SK-N-SH (cell line): Measurements from ENCODE around the gene MYBPH. TPM values are rescaled to one million over a fixed set of nuclear protein-coding genes. Genes with fewer than 3 reads are reported as not detected.

ENCODE experiments used
- CTCF ChIA-PET: fragments of 300-600, 350-600 bp; formaldehyde crosslinking; extraction: SDS; loops from one replicate; lab custom pipeline; 2021; lab: Yijun Ruan, JAX
- POLR2A ChIA-PET: fragments of 350-600 bp; sonication (Branson Sonifier 250); formaldehyde crosslinking; extraction: SDS; loops from one replicate; lab custom pipeline; 2020; ENCODE audit warnings: antibody characterized with exemption, inconsistent platforms; lab: Yijun Ruan, JAX
- DNase-seq: peaks from one replicate; pipeline ENCODE4 v3.0.0; 2012
- H2AFZ ChIP-seq: fragments of 200-600 bp; sonication (generic); 2 replicates; pipeline ENCODE4 v1.8.1; 2016; ENCODE audit warnings: antibody characterized with exemption, mild to moderate bottlenecking, low read depth
- H3F3A ChIP-seq: fragments of 200-600 bp; sonication (generic); replicated peaks from 2 replicates; pipeline ENCODE3; 2016; ENCODE audit warnings: antibody characterized with exemption, mild to moderate bottlenecking; ENCODE audit not compliant: insufficient read depth
- H3K27ac ChIP-seq, 2 experiments: fragments of 200-500 bp in 1 of 2; fragments of 200-600 bp in 1 of 2; sonication (Bioruptor generic) in 1 of 2; sonication (generic), shearing (Covaris generic) in 1 of 2; 2 replicates each; pipeline versions ENCODE4 v1.5.1 to v1.6.1; 2014 to 2016; ENCODE audit warnings: low read depth in 2 of 2, inconsistent platforms in 1 of 2, low read length in 1 of 2, mild to moderate bottlenecking in 1 of 2, mixed read lengths in 1 of 2
- H3K27me3 ChIP-seq: fragments of 200-600 bp; sonication (generic), shearing (Covaris generic); 2 replicates; pipeline ENCODE4 v1.6.1; 2016; ENCODE audit warnings: mixed run types; ENCODE audit not compliant: insufficient read depth
- H3K36me3 ChIP-seq, 2 experiments: fragments of 200-500 bp in 1 of 2; fragments of 200-600 bp in 1 of 2; sonication (Bioruptor generic) in 1 of 2; sonication (generic) in 1 of 2; replicated peaks in 1 of 2; 2 replicates each; pipeline versions ENCODE3 to v1.5.1; 2014 to 2016; ENCODE audit warnings: low read length in 1 of 2, mild to moderate bottlenecking in 1 of 2; ENCODE audit not compliant: insufficient read depth in 2 of 2, control insufficient read depth in 1 of 2
- H3K4me1 ChIP-seq, 2 experiments: fragments of 200-500 bp in 1 of 2; fragments of 200-600 bp in 1 of 2; sonication (Bioruptor generic) in 1 of 2; sonication (generic), shearing (Covaris generic) in 1 of 2; 2 replicates each; pipeline versions ENCODE4 v1.5.1 to v1.6.1; 2014 to 2016; ENCODE audit warnings: low read depth in 1 of 2, low read length in 1 of 2, mixed run types in 1 of 2; ENCODE audit not compliant: insufficient read depth in 2 of 2, control insufficient read depth in 1 of 2
- H3K4me2 ChIP-seq: fragments of 200-600 bp; sonication (generic), shearing (Covaris generic); 2 replicates; pipeline ENCODE4 v1.6.1; 2017; ENCODE audit warnings: mixed run types
- H3K4me3 ChIP-seq, 2 experiments: fragments of 200-500 bp in 1 of 2; fragments of 200-600 bp in 1 of 2; sonication (Bioruptor generic) in 1 of 2; sonication (generic), shearing (Covaris generic) in 1 of 2; 2 replicates each; pipeline versions ENCODE4 v1.5.1 to v1.8.1; 2014 to 2016; ENCODE audit warnings: low read depth in 2 of 2, inconsistent platforms in 1 of 2, low read length in 1 of 2, mild to moderate bottlenecking in 1 of 2, mixed read lengths in 1 of 2, moderate library complexity in 1 of 2
- H3K79me2 ChIP-seq: fragments of 200-600 bp; sonication (generic); 2 replicates; pipeline ENCODE4 v1.8.1; 2017; ENCODE audit warnings: mild to moderate bottlenecking; ENCODE audit not compliant: insufficient read depth
- H3K9ac ChIP-seq: fragments of 200-600 bp; sonication (generic); 2 replicates; pipeline ENCODE4 v1.6.1; 2017; ENCODE audit warnings: mixed run types
- H3K9me2 ChIP-seq: fragments of 200-600 bp; sonication (generic); 2 replicates; pipeline ENCODE4 v1.6.1; 2017; ENCODE audit warnings: mixed run types
- H3K9me3 ChIP-seq: fragments of 200-600 bp; sonication (generic); 2 replicates; pipeline ENCODE4 v1.6.1; 2017; ENCODE audit warnings: mixed run types, mild to moderate bottlenecking, moderate library complexity
- H4K20me1 ChIP-seq: fragments of 200-600 bp; sonication (generic); 2 replicates; pipeline ENCODE4 v1.6.1; 2017; ENCODE audit warnings: mild to moderate bottlenecking, mixed run types; ENCODE audit not compliant: insufficient read depth
- ELF1 ChIP-seq: IDR thresholded peaks from 2 replicates; pipeline ENCODE4 v1.4.0; 2012
- EP300 ChIP-seq, 2 experiments: IDR thresholded peaks; 2 replicates each; pipeline versions ENCODE4 v1.4.0 to v1.6.1; 2012; ENCODE audit warnings: borderline replicate concordance in 1 of 2, low read depth in 1 of 2, low read length in 1 of 2
- EZH2phosphoT487 ChIP-seq: fragments of 200-600 bp; sonication (generic); IDR thresholded peaks from 2 replicates; pipeline ENCODE4 v1.6.1; 2017; ENCODE audit warnings: low read depth, mixed run types, mild to moderate bottlenecking, antibody characterized with exemption, moderate library complexity, borderline replicate concordance
- FOSL2 ChIP-seq: IDR thresholded peaks from 2 replicates; pipeline ENCODE4 v1.4.0; 2012; ENCODE audit warnings: low read depth, mild to moderate bottlenecking, moderate library complexity, borderline replicate concordance
- FOXJ3 ChIP-seq: sonication (generic); formaldehyde crosslinking; IDR thresholded peaks from 2 replicates; pipeline ENCODE4 v1.5.1; 2020; ENCODE audit warnings: mild to moderate bottlenecking, missing genetic modification reagents
- GABPA ChIP-seq: IDR thresholded peaks from 2 replicates; pipeline ENCODE4 v1.4.0; 2012; ENCODE audit warnings: low read depth, mild to moderate bottlenecking
- IRF3 ChIP-seq: fragments of 150-350 bp; IDR thresholded peaks from 2 replicates; pipeline ENCODE4 v1.6.1; 2016; ENCODE audit warnings: mild to moderate bottlenecking, low read depth, low read length
- JUND ChIP-seq: IDR thresholded peaks from 2 replicates; pipeline ENCODE4 v1.4.0; 2012
- MEF2A ChIP-seq: IDR thresholded peaks from 2 replicates; pipeline ENCODE4 v1.4.0; 2012; ENCODE audit warnings: low read depth, borderline replicate concordance
- MXI1 ChIP-seq: IDR thresholded peaks from 2 replicates; pipeline ENCODE4 v1.6.1; 2012; ENCODE audit warnings: mild to moderate bottlenecking, low read depth, low read length, improper control_type of control experiment
- NFIC ChIP-seq: IDR thresholded peaks from 2 replicates; pipeline ENCODE4 v1.4.0; 2012; ENCODE audit warnings: borderline replicate concordance
- RAD21 ChIP-seq: IDR thresholded peaks from 2 replicates; pipeline ENCODE4 v1.6.1; 2012; ENCODE audit warnings: mild to moderate bottlenecking, low read length
- RCOR1 ChIP-seq: fragments of 150-350 bp; IDR thresholded peaks from 2 replicates; pipeline ENCODE4 v1.6.1; 2017; ENCODE audit warnings: antibody characterized with exemption, low read length
- RXRA ChIP-seq: IDR thresholded peaks from 2 replicates; pipeline ENCODE4 v1.4.0; 2012; ENCODE audit warnings: low read depth, mild to moderate bottlenecking, borderline replicate concordance
- SIN3A ChIP-seq: IDR thresholded peaks from 2 replicates; pipeline ENCODE4 v1.6.1; 2012; ENCODE audit warnings: low read depth, mild to moderate bottlenecking, low read length, moderate library complexity, borderline replicate concordance
- USF1 ChIP-seq: IDR thresholded peaks from 2 replicates; pipeline ENCODE4 v1.4.0; 2012; ENCODE audit warnings: low read depth, borderline replicate concordance
- USF2 ChIP-seq: fragments of 150-350 bp; IDR thresholded peaks from 2 replicates; pipeline ENCODE4 v1.6.1; 2017; ENCODE audit warnings: antibody characterized with exemption, low read length, low read depth, borderline replicate concordance
- YY1 ChIP-seq: IDR thresholded peaks from 2 replicates; pipeline ENCODE4 v1.4.0; 2012; ENCODE audit warnings: low read depth, mild to moderate bottlenecking
- WGBS: methylation state at CpG from one replicate; pipeline ENCODE4 v1.1.6; 2017; ENCODE audit warnings: low lambda C conversion rate; 5-methylcytosine and 5-hydroxymethylcytosine counted together
- polyA plus RNA-seq, 3 experiments: library from polyadenylated mRNA; depleted of rRNA; stranded (reverse); fragments of >200 nt; gene quantifications; 2 replicates each; pipeline ENCODE4 v1.2.3, GENCODE V29; 2012
- TF ChIP-seq, protein P1 (sequence below): IDR thresholded peaks from 2 replicates; pipeline ENCODE4 v1.4.0; 2012; ENCODE audit warnings: low read depth
- TF ChIP-seq, protein P2 (sequence below): IDR thresholded peaks from 2 replicates; pipeline ENCODE4 v1.6.1; 2012; ENCODE audit warnings: mild to moderate bottlenecking, low read depth, low read length, moderate library complexity

MYBPH gene
- polyA plus RNA-seq, 1 of the 3 experiments (the other 2 are of a cell fraction) = 0.12 TPM

- no peaks in the 10 kb centered on the region for H3K79me2 ChIP-seq
- 81% methylated on average over 12 of the region's 12 CpGs for WGBS
- H3K9me3 ChIP-seq = no peaks in the 10 kb centered on the region
- H3K9ac ChIP-seq = no peak overlapping the region
- no peak overlapping the region for H3K4me2 ChIP-seq
- ChIA-PET CTCF (interaction anchor here (1.0 to 26.1 kb wide), 8 partner anchors 14 to 133 kb away, joined by 3 to 396 read pairs (median 12); no protein-coding TSS in a partner anchor), POLR2A (no interaction called here)
- H4K20me1 ChIP-seq = no peaks in the 10 kb centered on the region
- no peaks in the 10 kb centered on the region for H3K27me3 ChIP-seq
- no peak overlapping the region for H3K4me3 ChIP-seq
- H3K4me1 ChIP-seq = peaks cover 5 to 38% of the 10 kb centered on the region in 2 experiments; a peak in 2 of 4 replicates
- H2AFZ ChIP-seq = no peak overlapping the region
- no peaks in the 10 kb centered on the region for H3F3A ChIP-seq
- no peak for DNase-seq
- no peaks in the 10 kb centered on the region for H3K36me3 ChIP-seq
- TF ChIP-seq YY1 (no peak), EZH2phosphoT487 (no peak), GABPA (no peak), EP300 (IDR thresholded peaks at IDR 0.05; ENCODE audit: borderline replicate concordance in 1 of 2, low read depth in 1 of 2, low read length in 1 of 2) (no peak), RXRA (no peak), IRF3 (no peak), ELF1 (no peak), USF1 (no peak), RCOR1 (no peak), JUND (no peak), RAD21 (no peak), FOSL2 (no peak), FOXJ3 (CRISPR knock-in tag) (no peak), MXI1 (no peak), NFIC (no peak), MEF2A (no peak), SIN3A (no peak), USF2 (no peak)
- TF ChIP-seq, protein P1, sequence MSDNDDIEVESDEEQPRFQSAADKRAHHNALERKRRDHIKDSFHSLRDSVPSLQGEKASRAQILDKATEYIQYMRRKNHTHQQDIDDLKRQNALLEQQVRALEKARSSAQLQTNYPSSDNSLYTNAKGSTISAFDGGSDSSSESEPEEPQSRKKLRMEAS = no peak
- TF ChIP-seq, protein P2, sequence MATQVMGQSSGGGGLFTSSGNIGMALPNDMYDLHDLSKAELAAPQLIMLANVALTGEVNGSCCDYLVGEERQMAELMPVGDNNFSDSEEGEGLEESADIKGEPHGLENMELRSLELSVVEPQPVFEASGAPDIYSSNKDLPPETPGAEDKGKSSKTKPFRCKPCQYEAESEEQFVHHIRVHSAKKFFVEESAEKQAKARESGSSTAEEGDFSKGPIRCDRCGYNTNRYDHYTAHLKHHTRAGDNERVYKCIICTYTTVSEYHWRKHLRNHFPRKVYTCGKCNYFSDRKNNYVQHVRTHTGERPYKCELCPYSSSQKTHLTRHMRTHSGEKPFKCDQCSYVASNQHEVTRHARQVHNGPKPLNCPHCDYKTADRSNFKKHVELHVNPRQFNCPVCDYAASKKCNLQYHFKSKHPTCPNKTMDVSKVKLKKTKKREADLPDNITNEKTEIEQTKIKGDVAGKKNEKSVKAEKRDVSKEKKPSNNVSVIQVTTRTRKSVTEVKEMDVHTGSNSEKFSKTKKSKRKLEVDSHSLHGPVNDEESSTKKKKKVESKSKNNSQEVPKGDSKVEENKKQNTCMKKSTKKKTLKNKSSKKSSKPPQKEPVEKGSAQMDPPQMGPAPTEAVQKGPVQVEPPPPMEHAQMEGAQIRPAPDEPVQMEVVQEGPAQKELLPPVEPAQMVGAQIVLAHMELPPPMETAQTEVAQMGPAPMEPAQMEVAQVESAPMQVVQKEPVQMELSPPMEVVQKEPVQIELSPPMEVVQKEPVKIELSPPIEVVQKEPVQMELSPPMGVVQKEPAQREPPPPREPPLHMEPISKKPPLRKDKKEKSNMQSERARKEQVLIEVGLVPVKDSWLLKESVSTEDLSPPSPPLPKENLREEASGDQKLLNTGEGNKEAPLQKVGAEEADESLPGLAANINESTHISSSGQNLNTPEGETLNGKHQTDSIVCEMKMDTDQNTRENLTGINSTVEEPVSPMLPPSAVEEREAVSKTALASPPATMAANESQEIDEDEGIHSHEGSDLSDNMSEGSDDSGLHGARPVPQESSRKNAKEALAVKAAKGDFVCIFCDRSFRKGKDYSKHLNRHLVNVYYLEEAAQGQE = no peak
- TF ChIP-seq, all 33 proteins: peak for 0
- Histone ChIP-seq H3K9me2 (no peaks in the 10 kb centered on the region), H3K27ac (no peak overlapping the region)
Measured at GRCh38 chr1:203133970-203134725, 41.5 kb downstream of the MYBPH start.
